ENCODE results near the gene AHNAK.
"Not testable (repeated sequence)": the region's sequence is repeated elsewhere in the genome, so short reads cannot be mapped to it uniquely, and the experiment has no call there.

The AHNAK gene

GRCh38 chr11:62573592-62574362, 27.2 kb upstream of the AHNAK start, which contains the start of gene EEF1G:
EEF1G (minus strand) TSS chr11:62573891; CDS start chr11:62573842, 49 bp downstream.
- peak; percentile 100 for DNase-seq (ENCODE audit: low read depth)
- H3K4me3 ChIP-seq (ENCODE audit: low read depth, low read length): peak within 1 kb of the TSS; percentile 99
- TF ChIP-seq MAX (IDR thresholded peaks at IDR 0.05; ENCODE audit: low read depth, low read length) (peak; percentile 52), MYC (IDR thresholded peaks at IDR 0.05; ENCODE audit: low read depth, low read length) (peak; percentile 67), POLR2A (IDR thresholded peaks at IDR 0.05; ENCODE audit: extremely low read depth, insufficient read length) (peak; percentile 88), CTCF (IDR thresholded peaks at IDR 0.05; ENCODE audit: low read depth, low read length) (no peak)

GRCh38 chr11:62573006-62573591, 26.5 kb upstream of the AHNAK start:
- no peak for TF ChIP-seq POLR2A (IDR thresholded peaks at IDR 0.05; ENCODE audit: extremely low read depth, insufficient read length)
- no peak for TF ChIP-seq MYC (IDR thresholded peaks at IDR 0.05; ENCODE audit: low read depth, low read length)
- TF ChIP-seq MAX (IDR thresholded peaks at IDR 0.05; ENCODE audit: low read depth, low read length): no peak
- no peak for TF ChIP-seq CTCF (IDR thresholded peaks at IDR 0.05; ENCODE audit: low read depth, low read length)
- H3K4me3 ChIP-seq (ENCODE audit: low read depth, low read length): peak overlapping the region; percentile 99
- DNase-seq (ENCODE audit: low read depth): peak; percentile 59

DNA sequence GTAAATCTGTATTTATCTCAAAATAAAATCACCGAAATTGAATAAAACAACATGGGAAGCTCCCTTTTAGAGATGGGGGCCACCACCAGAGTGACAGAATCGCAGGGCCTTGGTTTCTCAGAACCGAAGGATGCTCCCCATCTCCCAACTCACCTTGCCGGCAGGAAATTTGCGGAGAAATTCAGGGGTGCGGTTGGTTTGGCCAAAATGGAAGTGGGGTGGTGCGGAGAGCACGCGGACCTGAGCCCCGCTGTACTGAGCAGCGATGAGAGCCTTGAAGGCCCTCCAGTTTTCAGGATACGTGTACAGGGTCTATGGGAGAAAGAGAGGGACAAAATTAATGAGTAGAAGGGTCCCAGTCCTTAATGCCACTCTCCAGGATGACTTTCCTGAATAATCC, 25.8 kb upstream of the AHNAK start:
- DNase-seq (ENCODE audit: low read depth): no peak
- no peak for TF ChIP-seq MYC (IDR thresholded peaks at IDR 0.05; ENCODE audit: low read depth, low read length)
- no peak for TF ChIP-seq CTCF (IDR thresholded peaks at IDR 0.05; ENCODE audit: low read depth, low read length)
- TF ChIP-seq POLR2A (IDR thresholded peaks at IDR 0.05; ENCODE audit: extremely low read depth, insufficient read length): no peak
- no peak for TF ChIP-seq MAX (IDR thresholded peaks at IDR 0.05; ENCODE audit: low read depth, low read length)
- peak overlapping the region; percentile 99 for H3K4me3 ChIP-seq (ENCODE audit: low read depth, low read length)

DNA sequence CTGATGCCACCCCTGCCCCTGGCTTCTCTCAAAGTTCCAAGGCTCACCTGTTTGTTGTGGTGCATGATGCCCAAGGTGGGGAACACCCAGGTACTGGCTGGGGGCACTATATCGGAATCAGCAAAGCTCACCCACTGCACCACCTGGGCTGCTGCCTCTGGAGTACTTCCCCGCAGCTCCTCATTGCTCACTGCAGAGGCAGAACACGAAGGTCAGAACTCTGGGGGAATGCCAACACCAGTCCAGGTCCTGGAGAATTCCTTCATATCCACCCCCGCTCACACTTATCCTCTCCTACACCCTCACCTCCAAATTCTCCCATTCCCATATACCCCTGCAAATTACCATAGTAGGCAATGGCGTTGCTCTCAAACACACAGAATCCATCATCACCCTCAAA, 24.9 kb upstream of the AHNAK start:
- peak overlapping the region; percentile 99 for H3K4me3 ChIP-seq (ENCODE audit: low read depth, low read length)
- DNase-seq (ENCODE audit: low read depth): not testable (repeated sequence)

DNA sequence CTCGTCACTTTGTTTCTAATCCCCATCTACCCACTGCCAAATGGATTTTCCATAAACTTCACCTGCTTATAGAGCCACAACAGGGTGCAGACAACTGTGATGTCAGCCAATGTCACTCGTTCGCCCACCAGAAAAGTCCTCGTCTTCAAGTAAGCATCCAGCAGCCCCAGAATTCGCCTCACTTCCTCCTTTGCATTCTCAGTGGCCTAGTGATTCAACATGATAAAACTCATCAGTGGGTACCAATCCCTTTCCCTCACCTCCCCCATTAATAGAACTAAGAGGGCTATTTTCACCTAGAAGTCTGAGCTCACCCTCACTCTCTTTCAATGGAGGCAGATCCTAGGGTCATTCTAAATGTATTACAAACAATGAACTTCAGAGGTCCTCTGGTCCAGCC, 24.3 kb upstream of the AHNAK start:
- H3K4me3 ChIP-seq (ENCODE audit: low read depth, low read length): peak overlapping the region; percentile 99
- DNase-seq (ENCODE audit: low read depth): not testable (repeated sequence)

GRCh38 chr11:62569611-62570010, 23.0 kb upstream of the AHNAK start:
- H3K4me3 ChIP-seq (ENCODE audit: low read depth, low read length): no peak overlapping the region
- no peak for DNase-seq (ENCODE audit: low read depth)
- TF ChIP-seq CTCF (IDR thresholded peaks at IDR 0.05; ENCODE audit: low read depth, low read length): no peak
- no peak for TF ChIP-seq MYC (IDR thresholded peaks at IDR 0.05; ENCODE audit: low read depth, low read length)
- TF ChIP-seq MAX (IDR thresholded peaks at IDR 0.05; ENCODE audit: low read depth, low read length): no peak
- TF ChIP-seq POLR2A (IDR thresholded peaks at IDR 0.05; ENCODE audit: extremely low read depth, insufficient read length): no peak
